Central memory CD8-positive, alpha-beta T cell (primary cell): Measurements from ENCODE around the gene PAPSS1.

Experiments
- ATAC-seq: fragments of 150-1000 bp; cut with Tn5 transposase; replicated peaks from 2 replicates; pipeline ENCODE4 v1.10.0; 2022; ENCODE audit warnings: mild to moderate bottlenecking, moderate FRiP score, moderate number of reproducible peaks; ENCODE audit not compliant: poor library complexity, severe bottlenecking; ENCODE audit errors: extremely low read depth
- DNase-seq, 2 donors: peaks; one replicate each; pipeline ENCODE4 v3.0.0; 2021; ENCODE audit warnings: low spot score in 2 of 2
- H3K27ac Mint-ChIP-seq: one replicate; pipeline ENCODE4 v1.8.0; 2022; ENCODE audit warnings: low read depth, mild to moderate bottlenecking, moderate library complexity, mixed read lengths
- H3K27me3 Mint-ChIP-seq: one replicate; pipeline ENCODE4 v1.8.0; 2022; ENCODE audit warnings: mixed read lengths
- H3K36me3 Mint-ChIP-seq: one replicate; pipeline ENCODE4 v1.8.0; 2022; ENCODE audit warnings: mild to moderate bottlenecking, moderate library complexity, mixed read lengths; ENCODE audit not compliant: insufficient read depth
- H3K4me1 Mint-ChIP-seq: one replicate; pipeline ENCODE4 v1.8.0; 2022; ENCODE audit warnings: mixed read lengths
- H3K4me3 Mint-ChIP-seq: one replicate; pipeline ENCODE4 v1.8.0; 2022; ENCODE audit warnings: mild to moderate bottlenecking, moderate library complexity, mixed read lengths
- H3K9me3 Mint-ChIP-seq: one replicate; pipeline ENCODE4 v1.8.0; 2022; ENCODE audit warnings: mixed read lengths

Gene PAPSS1

DNA sequence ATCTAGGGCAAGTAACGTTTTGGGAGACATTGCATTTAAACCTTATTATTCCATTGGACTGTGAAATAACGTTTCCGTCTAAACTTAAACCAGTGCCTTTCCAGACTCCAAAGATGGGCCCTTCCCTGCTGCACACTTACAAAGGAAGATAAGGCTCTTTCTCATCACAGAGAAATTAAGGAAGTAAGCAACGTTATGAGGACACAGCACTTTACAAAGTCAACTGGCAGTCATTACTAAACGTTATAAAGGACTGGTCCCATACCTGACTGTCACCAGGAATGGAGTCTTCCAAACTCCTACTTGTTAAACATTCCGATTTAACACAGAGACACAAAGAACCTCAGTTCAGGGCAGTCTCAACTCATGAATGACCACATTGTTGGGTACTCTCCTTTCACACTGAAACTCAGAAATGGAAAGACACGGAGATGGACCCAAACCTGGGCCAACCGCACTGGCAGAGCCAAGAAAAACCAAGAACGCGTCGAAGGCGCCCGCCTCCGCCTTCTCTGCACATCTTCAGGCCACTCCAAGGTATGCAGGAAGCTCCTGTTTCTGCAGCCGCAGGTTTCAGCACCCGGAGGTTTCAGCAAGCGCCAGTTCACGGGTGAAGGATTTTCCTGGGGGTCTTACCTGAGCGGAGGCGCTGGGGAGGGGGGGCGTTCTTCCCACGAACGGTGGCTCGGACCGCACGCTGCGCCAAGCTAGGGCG lies 670 bp downstream of the PAPSS1 start:
- H3K9me3 Mint-ChIP-seq, result no peaks in the 10 kb centered on the region
- peak overlapping the region; percentile 91 for H3K4me3 Mint-ChIP-seq
- peaks cover 34% of the 10 kb centered on the region for H3K4me1 Mint-ChIP-seq
- no peaks in the 10 kb centered on the region for H3K27me3 Mint-ChIP-seq
- DNase-seq, result peak in 1 of 2 donors; percentile 21
- peak; percentile 2 for ATAC-seq
- peak overlapping the region; percentile 86 for H3K27ac Mint-ChIP-seq
- H3K36me3 Mint-ChIP-seq, result peaks cover 13% of the 10 kb centered on the region

DNA sequence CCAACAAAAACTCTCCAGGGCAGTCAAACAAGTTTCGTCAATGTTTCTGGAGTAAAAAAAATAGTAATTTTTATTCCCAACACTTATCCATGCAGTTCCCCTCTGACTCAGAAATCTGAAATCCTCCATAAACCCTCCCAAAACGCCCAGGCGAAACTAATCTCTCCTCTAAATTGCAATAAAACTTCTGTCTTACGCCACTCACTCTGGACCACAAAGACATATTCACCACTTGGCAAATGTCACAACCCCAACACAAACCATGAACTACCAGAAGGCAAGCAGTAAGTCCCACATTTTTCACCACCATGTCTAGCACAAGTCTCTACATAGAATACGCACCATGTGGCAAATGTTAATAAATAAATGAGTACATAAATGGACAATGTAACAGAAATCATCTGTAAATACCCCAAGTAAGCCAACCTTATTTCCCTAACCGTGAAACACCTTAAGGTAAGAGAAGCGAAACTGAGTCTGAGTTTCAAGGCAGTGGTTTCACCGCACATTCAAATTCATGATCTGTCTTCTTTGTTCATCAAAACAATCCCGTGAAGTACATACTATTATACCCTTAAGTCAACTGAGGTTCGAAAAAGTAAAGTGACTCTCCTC lies 1.6 kb downstream of the PAPSS1 start:
- Mint-ChIP-seq H3K36me3 (peaks cover 14% of the 10 kb centered on the region), H3K9me3 (no peaks in the 10 kb centered on the region), H3K27ac (peak overlapping the region; percentile 2), H3K4me3 (peak overlapping the region; percentile 91), H3K27me3 (no peaks in the 10 kb centered on the region), H3K4me1 (peaks cover 34% of the 10 kb centered on the region)
- ATAC-seq (no peak), DNase-seq (no peak)

DNA sequence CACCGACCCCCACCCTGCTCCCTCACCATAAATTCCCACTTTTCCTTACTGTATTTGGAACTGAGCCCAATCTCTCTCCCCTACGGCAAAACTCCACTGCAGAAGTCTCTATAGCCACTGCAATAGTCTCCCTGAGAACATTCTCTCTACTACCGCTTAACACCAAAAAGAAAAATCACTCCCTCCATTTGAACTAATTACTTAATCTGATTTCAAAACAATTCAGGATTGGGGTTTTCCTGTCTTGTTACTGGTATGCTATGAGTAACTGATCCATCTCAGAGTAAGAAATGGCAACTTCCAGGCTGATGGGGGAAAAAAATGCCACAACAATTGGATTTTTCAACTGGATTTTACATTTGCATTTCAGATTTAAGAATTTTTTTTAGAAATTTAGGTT lies 5.8 kb downstream of the PAPSS1 start:
- Mint-ChIP-seq H3K27me3 (no peaks in the 10 kb centered on the region), H3K4me3 (no peak overlapping the region), H3K9me3 (no peaks in the 10 kb centered on the region), H3K36me3 (peaks cover 6% of the 10 kb centered on the region), H3K4me1 (peaks cover 28% of the 10 kb centered on the region), H3K27ac (no peak overlapping the region)
- DNase-seq (no peak), ATAC-seq (no peak)

DNA sequence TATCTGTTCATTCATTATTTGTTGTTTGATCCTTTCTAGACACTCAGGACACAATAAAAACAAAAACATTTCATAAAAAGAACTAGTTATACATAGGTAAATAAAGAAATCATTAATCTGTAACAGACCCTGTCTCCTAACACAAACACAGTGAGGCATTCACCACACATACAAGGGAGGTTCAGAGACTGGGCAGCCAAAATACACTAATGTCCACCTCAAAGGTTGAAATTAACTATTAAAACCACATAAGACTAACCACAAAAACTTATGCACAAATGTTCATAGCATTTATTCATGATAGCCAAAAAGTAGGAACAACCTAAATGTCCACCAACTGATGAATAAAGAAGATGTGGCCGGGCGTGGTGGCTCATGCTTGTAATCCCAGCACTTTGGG lies 7.8 kb downstream of the PAPSS1 start:
- ATAC-seq (no peak), DNase-seq (no peak)
- Mint-ChIP-seq H3K27ac (no peak overlapping the region), H3K9me3 (no peaks in the 10 kb centered on the region), H3K4me3 (no peak overlapping the region), H3K4me1 (peaks cover 10% of the 10 kb centered on the region), H3K36me3 (peaks cover 2% of the 10 kb centered on the region), H3K27me3 (no peaks in the 10 kb centered on the region)

DNA sequence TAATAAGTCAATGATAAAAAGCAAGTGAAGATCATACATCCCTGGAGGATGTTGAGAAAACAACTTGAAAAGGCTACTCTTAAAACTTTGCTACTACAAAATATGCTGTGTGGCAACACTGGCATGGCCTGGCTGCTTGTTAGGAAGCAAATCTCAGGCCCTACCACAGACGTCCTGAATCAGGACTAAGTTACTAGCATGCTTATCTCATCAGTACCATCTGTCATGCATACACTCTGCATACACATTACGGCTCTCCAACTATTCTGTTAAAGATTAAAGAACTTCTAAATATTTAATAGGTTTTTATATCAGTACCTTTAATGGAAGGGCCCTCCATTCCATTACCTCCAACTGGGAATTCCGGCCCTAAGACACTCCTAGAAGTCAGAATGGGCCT lies 8.2 kb downstream of the PAPSS1 start:
- H3K27ac Mint-ChIP-seq, result no peak overlapping the region

DNA sequence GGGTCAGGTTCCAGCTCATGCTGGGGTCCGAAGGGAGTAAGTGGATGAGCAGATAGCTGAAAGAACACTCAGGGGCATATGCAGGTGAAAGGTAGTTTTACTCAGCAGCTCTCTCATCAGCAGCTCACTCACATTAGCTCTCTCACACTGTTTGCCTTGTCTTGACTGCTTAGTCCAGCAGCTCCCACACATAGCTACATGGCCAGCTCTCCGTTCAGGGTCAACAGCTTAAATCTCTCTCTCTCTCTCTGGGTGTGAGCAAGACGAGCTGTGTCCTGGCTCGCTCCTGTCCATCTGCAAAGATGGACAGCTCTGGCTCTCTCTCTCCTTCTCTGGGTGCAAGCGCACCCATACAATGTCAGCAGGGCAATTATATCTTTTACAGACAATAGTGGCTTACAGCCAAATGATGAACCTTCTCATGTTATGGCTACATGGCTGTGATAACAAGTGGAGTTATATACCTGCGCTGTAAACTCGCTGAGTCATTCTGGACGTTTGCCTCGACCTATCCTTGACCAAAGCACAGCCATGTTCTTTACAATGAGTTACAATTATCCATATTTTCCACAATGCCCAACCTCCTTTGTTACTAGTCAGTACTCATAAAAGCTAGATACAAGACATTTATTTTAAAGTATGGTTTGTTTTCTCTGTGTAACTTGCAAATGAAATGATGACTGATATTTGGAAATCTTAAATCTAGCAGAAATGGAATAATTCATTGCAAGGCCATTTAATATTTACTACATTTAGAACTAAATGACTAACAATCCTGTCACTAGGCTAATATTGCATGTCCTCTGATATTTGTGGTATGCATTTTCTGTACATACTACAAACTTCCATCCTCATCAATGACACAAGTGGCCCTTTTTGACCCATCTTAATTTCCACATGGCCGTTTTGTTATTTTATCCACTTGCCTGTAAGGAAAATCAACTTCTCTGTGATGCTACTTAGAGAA lies 9.3 kb downstream of the PAPSS1 start:
- Mint-ChIP-seq H3K27ac (no peak overlapping the region), H3K27me3 (no peaks in the 10 kb centered on the region)
- no peak for DNase-seq

More for the DNA sequence above, 8.2 kb downstream of the PAPSS1 start:
- ATAC-seq (no peak), DNase-seq (no peak)
- H3K36me3 Mint-ChIP-seq, result peaks cover 2% of the 10 kb centered on the region
- H3K4me1 Mint-ChIP-seq, result peaks cover 10% of the 10 kb centered on the region
- H3K4me3 Mint-ChIP-seq, result no peak overlapping the region
- H3K27me3 Mint-ChIP-seq, result no peaks in the 10 kb centered on the region
- no peaks in the 10 kb centered on the region for H3K9me3 Mint-ChIP-seq

DNA sequence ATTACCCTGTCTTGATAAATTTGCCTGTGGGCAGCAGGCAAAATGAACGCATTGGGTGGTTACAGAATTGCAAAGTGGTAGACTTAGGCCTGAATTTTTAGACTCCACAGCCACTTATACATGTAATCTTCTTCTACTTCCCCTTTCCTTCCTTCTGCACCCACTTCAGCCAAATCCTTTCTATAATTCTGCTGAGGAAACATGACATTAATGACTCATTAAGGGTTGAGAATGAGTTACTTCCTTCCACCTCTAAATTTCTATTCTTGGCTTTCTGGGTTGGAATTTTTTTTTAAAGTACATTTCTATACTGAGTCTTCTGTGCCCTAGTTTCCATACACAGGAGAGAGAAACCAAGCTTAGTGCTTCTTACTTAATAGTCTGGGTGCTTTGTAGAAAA lies 10.1 kb downstream of the PAPSS1 start:
- Mint-ChIP-seq H3K4me1 (peaks cover 5% of the 10 kb centered on the region), H3K27ac (peak overlapping the region; percentile 75)
- no peak for ATAC-seq

More for the DNA sequence above, 9.3 kb downstream of the PAPSS1 start:
- no peak for ATAC-seq
- Mint-ChIP-seq H3K9me3 (peaks cover 5% of the 10 kb centered on the region), H3K36me3 (peaks cover 2% of the 10 kb centered on the region), H3K4me3 (no peak overlapping the region), H3K4me1 (peaks cover 5% of the 10 kb centered on the region)

DNA sequence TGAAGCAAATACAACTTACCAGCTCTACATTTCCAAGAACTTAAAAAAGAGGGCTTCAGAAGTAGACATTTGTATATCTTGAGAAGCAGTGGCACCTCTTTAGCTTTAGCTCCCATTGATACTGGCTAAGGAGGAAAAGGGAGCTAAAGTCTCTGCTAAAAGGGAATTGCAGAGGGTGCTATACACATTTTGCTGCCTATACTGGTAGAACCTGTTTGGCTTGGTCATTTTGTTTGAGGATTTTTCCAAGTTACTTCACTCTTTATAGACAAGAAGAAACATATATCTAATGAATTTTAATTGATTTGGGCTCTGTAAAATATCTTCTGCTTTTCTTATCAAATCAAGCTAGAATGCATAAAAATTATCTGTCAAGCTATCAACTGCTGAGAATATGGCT lies 11.8 kb downstream of the PAPSS1 start:
- Mint-ChIP-seq H3K36me3 (peaks cover 3% of the 10 kb centered on the region), H3K9me3 (peaks cover 11% of the 10 kb centered on the region), H3K4me3 (no peak overlapping the region), H3K27ac (no peak overlapping the region), H3K27me3 (no peaks in the 10 kb centered on the region), H3K4me1 (peaks cover 9% of the 10 kb centered on the region)
- no peak for ATAC-seq
- no peak for DNase-seq

More for the DNA sequence above, 10.1 kb downstream of the PAPSS1 start:
- peaks cover 4% of the 10 kb centered on the region for H3K36me3 Mint-ChIP-seq
- peaks cover 11% of the 10 kb centered on the region for H3K9me3 Mint-ChIP-seq
- H3K27me3 Mint-ChIP-seq, result no peaks in the 10 kb centered on the region
- H3K4me3 Mint-ChIP-seq, result no peak overlapping the region
- DNase-seq, result no peak

DNA sequence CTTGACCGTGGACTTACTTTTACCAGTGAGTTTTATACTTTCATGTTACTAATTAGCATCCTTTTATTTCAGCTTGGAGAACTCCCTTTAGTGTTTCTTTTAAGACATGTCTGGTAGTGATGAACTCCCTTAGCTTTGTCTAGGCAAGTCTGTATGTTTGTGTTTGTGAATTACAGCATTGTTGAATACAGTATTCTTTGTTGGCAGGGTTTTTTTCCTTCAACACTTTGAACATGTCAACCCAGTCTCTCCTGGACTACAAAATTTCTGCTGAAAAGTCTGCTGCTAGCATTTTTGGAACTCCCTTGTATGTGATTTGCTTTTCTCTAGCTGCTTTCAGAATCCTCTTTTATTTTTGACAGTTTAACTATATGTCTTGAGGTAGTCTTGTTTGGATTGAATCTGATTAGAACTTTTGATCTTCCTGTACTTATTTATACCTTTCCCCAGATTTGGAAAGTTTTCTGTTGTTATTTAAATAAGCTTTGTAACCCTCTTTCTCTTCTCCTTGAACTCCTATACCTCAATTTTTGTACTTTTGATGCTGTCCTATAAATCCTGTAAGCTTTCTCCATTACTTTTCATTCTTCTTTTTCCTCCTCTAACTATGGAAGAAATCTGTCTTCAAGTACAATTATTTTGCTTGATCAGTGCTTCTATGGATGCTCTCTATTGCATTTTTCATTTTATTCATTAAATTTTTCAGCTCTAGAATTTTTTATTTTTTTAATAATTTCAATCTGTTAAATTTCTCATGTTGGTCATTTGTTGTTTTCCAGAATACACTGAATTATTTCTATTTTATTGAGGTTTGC lies 14.1 kb downstream of the PAPSS1 start:
- no peak overlapping the region for H3K27ac Mint-ChIP-seq
- peaks cover 11% of the 10 kb centered on the region for H3K9me3 Mint-ChIP-seq
- DNase-seq, result no peak
- peaks cover 5% of the 10 kb centered on the region for H3K36me3 Mint-ChIP-seq
- no peak overlapping the region for H3K4me3 Mint-ChIP-seq
- no peak for ATAC-seq
- H3K4me1 Mint-ChIP-seq, result peaks cover 13% of the 10 kb centered on the region
- no peaks in the 10 kb centered on the region for H3K27me3 Mint-ChIP-seq

DNA sequence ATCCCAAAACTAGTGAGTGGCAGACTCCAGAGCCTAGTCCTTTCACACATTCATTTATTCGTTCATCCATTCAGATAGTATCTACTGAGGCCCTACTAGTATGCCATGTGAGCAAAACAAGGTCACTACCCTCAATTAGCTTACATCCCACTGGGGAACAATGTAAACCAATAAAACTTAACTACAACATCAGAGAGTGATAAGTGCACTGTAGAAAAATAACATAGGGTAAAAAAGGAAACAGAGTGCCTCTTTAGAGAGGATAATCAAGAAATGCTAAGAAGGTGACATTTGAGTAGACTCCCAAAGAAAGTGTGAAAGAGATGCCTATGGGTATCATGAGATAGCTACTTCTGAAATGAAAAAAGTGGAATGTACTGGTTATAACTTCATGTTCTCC lies 18.5 kb downstream of the PAPSS1 start:
- DNase-seq (no peak), ATAC-seq (no peak)
- H3K9me3 Mint-ChIP-seq, result peaks cover 11% of the 10 kb centered on the region
- H3K36me3 Mint-ChIP-seq, result peaks cover 10% of the 10 kb centered on the region
- no peak overlapping the region for H3K27ac Mint-ChIP-seq
- peaks cover 7% of the 10 kb centered on the region for H3K4me1 Mint-ChIP-seq
- no peak overlapping the region for H3K4me3 Mint-ChIP-seq
- no peaks in the 10 kb centered on the region for H3K27me3 Mint-ChIP-seq

DNA sequence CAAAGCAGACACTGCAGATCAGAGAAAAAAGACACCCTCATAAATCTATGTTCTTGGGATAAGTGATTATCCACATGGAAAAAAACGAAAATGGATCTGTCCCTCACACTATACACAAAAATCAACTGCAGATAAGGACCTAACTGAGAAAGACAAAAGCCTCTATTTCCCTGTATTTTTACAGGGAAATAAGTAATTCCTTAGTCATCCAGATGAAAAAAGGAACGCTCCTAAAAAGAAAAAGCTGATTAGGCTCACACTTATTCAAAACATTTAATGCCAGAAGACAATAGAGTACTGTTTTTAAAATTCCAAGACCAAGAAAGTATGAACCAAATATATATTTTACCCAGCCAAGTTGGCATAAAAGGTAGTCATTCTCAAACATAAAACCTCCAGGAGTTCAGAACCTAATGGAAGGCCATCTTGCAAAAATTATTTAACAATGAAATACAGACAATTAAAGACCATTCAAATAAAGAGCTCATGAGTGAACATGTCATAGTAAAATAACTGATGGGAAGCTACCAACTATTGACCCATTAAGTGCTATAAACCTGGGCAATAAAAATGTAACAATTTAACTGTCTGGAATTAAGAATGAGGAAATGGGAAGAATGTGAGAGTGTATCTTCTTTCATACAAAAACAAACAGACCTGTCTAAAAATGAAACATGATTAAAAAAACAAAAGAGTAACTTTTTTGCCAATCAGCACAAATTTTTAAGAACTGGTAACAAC lies 20.4 kb downstream of the PAPSS1 start:
- Mint-ChIP-seq H3K4me3 (no peak overlapping the region), H3K27me3 (no peaks in the 10 kb centered on the region), H3K4me1 (peaks cover 11% of the 10 kb centered on the region), H3K9me3 (no peaks in the 10 kb centered on the region), H3K36me3 (peaks cover 10% of the 10 kb centered on the region), H3K27ac (no peak overlapping the region)
- DNase-seq (no peak), ATAC-seq (no peak)
